Kidney (tissue), 14 donors: Measurements from ENCODE around the gene CYP4F8. TPM values are rescaled to one million over a fixed set of nuclear protein-coding genes. Genes with fewer than 3 reads are reported as not detected.

Experiments
- DNase-seq, 5 donors: peaks; one replicate each; pipeline ENCODE4 v3.0.0-alpha.2; 2013 to 2020
- FAIRE-seq: peaks from 2 replicates; lab custom pipeline; 2012; peaks lifted over from hg19 to GRCh38; lab: Jason Lieb, UNC
- H3K27ac ChIP-seq, 2 donors: one replicate each; pipeline ENCODE4 v1.7.0; 2013; ENCODE audit warnings: low read depth in 2 of 2, low read length in 2 of 2, inconsistent platforms in 1 of 2
- H3K27me3 ChIP-seq: one replicate; pipeline ENCODE4 v1.7.1; 2013; ENCODE audit warnings: low read length, inconsistent platforms; ENCODE audit not compliant: control insufficient read depth, insufficient read depth
- H3K36me3 ChIP-seq, 3 donors: one replicate each; pipeline versions ENCODE4 v1.7.0 to v1.7.1; 2013; ENCODE audit warnings: low read length in 3 of 3, control low read depth in 1 of 3, inconsistent platforms in 1 of 3; ENCODE audit not compliant: insufficient read depth in 3 of 3, control insufficient read depth in 2 of 3
- H3K4me1 ChIP-seq, 3 donors: one replicate each; pipeline versions ENCODE4 v1.7.0 to v1.7.1; 2013; ENCODE audit warnings: low read length in 3 of 3, inconsistent platforms in 1 of 3, low read depth in 1 of 3; ENCODE audit not compliant: control insufficient read depth in 2 of 3, insufficient read depth in 2 of 3
- H3K4me3 ChIP-seq, 3 donors: one replicate each; pipeline versions ENCODE4 v1.7.0 to v1.8.1; 2013; ENCODE audit warnings: low read length in 3 of 3, control low read depth in 1 of 3, inconsistent platforms in 1 of 3
- H3K9ac ChIP-seq, 3 donors: one replicate each; pipeline versions ENCODE4 v1.7.0 to v1.7.1; 2013; ENCODE audit warnings: low read length in 3 of 3, control low read depth in 1 of 3, inconsistent platforms in 1 of 3
- H3K9me3 ChIP-seq, 3 donors: one replicate each; pipeline versions ENCODE4 v1.7.0 to v1.7.1; 2013; ENCODE audit warnings: low read length in 3 of 3, control low read depth in 1 of 3, inconsistent platforms in 1 of 3; ENCODE audit not compliant: control insufficient read depth in 2 of 3, insufficient read depth in 1 of 3
- intact Hi-C: fragments of 100-400 bp; cut with DNase I; formaldehyde crosslinking; loops from one replicate; pipeline ENCODE4 v1.11.1; 2022
- polyA plus RNA-seq: library from polyadenylated mRNA; stranded (reverse); fragments of 350-450 nt; fragmentation: Illumina TruSeq; extraction: RNeasy Lipid Tissue Mini Kit (QIAGEN cat#74804); gene quantifications from one replicate; pipeline ENCODE4 v1.2.3, GENCODE V29; 2014; ENCODE audit warnings: low read depth, low replicate concordance; ENCODE audit not compliant: insufficient read depth
- total RNA-seq: library from RNA; stranded (reverse); fragmentation: NEBNext Ultra II Directional; extraction: Animal tissue kit (Norgen Biotek cat#: 25700); gene quantifications from one replicate; pipeline ENCODE4 v1.2.1, GENCODE V29; 2021
- TF ChIP-seq, protein P1 (sequence below): IDR thresholded peaks from 3 replicates; pipeline ENCODE4 v1.5.1; 2012; ENCODE audit warnings: mild to moderate bottlenecking, moderate library complexity, borderline replicate concordance; ENCODE audit not compliant: insufficient read depth; ENCODE audit errors: extremely low read depth
- donor health status: control.
- donor health status: control.
- donor health status: control.
- donor health status: control.
- donor health status: control.
- donor health status: DM: yes; HTN: yes; CAD: no.
- donor health status: Normal renal cell carcinoma (clear cell type).

Gene CYP4F8
- total and polyA plus RNA-seq, 2 donors from 2014 or later = not detected

DNA sequence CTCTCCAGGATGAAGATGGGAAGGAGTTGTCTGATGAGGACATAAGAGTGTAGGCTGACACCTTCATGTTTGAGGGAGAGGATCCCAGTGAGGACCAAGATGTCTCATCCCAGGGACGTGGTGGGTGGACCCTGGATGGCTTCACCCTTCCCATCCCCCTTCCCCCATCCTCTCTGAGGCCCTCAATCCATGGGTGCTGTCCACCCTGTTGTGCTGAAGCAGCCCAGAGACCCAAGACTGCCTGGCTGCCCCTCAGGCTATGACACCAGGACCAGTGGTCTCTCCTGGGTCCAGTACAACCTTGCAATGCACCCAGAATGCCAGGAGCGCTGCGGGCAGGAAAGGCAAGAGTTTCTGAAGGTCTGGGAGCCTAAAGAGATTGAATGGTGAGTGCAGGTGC, 54.4 kb downstream of the CYP4F8 start:
- intact Hi-C loops = no loop called here
- no peaks in the 10 kb centered on the region for H3K36me3 ChIP-seq
- H3K4me3 ChIP-seq = no peak overlapping the region
- no peak overlapping the region for H3K27ac ChIP-seq
- H3K27me3 ChIP-seq = no peaks in the 10 kb centered on the region
- H3K4me1 ChIP-seq = peaks cover 0 to 9% (median 0%) of the 10 kb centered on the region in 3 donors
- FAIRE-seq (no peak), DNase-seq (no peak)
- H3K9me3 ChIP-seq = no peaks in the 10 kb centered on the region
- no peak overlapping the region for H3K9ac ChIP-seq
- TF ChIP-seq, protein P1, sequence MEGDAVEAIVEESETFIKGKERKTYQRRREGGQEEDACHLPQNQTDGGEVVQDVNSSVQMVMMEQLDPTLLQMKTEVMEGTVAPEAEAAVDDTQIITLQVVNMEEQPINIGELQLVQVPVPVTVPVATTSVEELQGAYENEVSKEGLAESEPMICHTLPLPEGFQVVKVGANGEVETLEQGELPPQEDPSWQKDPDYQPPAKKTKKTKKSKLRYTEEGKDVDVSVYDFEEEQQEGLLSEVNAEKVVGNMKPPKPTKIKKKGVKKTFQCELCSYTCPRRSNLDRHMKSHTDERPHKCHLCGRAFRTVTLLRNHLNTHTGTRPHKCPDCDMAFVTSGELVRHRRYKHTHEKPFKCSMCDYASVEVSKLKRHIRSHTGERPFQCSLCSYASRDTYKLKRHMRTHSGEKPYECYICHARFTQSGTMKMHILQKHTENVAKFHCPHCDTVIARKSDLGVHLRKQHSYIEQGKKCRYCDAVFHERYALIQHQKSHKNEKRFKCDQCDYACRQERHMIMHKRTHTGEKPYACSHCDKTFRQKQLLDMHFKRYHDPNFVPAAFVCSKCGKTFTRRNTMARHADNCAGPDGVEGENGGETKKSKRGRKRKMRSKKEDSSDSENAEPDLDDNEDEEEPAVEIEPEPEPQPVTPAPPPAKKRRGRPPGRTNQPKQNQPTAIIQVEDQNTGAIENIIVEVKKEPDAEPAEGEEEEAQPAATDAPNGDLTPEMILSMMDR = no peak

DNA sequence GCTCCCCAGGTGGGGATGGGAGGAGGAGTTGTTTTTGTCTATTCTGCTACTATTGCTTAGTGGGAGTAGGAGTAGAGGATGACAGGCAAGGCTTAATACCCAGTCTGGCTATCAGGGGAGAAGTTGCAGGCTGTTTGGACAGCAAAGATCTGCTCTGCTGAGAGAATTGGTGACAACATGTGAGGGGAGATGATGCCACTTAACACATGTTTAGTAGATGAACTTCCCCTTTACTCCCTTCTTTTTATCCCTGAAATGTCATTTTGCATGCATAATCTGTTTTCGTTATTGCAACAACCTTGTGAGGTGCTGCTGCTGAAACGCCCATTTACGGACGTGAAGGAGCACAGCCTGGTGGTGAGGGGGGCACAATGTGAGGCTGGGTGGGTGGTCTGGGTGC, 54.9 kb downstream of the CYP4F8 start:
- FAIRE-seq (no peak), DNase-seq (no peak)
- Histone ChIP-seq H3K27me3 (no peaks in the 10 kb centered on the region), H3K36me3 (no peaks in the 10 kb centered on the region), H3K9me3 (no peaks in the 10 kb centered on the region), H3K9ac (no peak overlapping the region), H3K4me3 (no peak overlapping the region), H3K27ac (no peak overlapping the region), H3K4me1 (peaks cover 0 to 9% (median 0%) of the 10 kb centered on the region in 3 donors)
- intact Hi-C loops = no loop called here
- TF ChIP-seq, protein P1 = no peak

DNA sequence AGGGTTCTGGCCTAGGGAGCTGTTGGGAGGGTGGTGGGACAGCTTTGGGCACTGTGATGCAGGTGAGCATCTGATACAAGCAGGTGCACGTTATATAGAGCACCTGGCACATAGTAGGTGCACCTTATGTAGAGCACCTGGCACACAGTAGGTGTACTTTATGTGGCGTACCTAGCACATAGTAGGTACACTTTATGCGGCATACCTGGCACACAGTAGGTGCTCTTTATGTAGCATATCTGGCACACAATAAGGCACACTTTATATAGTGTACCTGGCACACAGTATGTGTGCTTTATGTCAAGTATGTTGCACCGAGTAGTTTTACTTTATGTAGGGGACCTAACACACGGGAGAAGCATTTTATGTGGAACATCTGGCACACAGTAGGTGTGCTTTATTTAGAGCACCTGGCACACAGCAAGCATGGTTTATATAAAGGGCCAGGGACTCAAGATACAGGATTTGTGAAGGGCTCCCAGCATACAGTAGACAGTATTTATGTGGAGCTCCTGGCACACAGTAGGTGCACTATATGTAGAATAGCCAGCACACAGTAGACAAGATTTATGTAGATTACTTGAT, 56.3 kb downstream of the CYP4F8 start:
- DNase-seq (no peak), FAIRE-seq (no peak)
- H3K9me3 ChIP-seq = no peaks in the 10 kb centered on the region
- intact Hi-C loops = no loop called here
- H3K27me3 ChIP-seq = no peaks in the 10 kb centered on the region
- H3K9ac ChIP-seq = no peak overlapping the region
- TF ChIP-seq, protein P1 = no peak
- H3K4me3 ChIP-seq = no peak overlapping the region
- H3K4me1 ChIP-seq = peaks cover 0 to 9% (median 0%) of the 10 kb centered on the region in 3 donors
- no peak overlapping the region for H3K27ac ChIP-seq
- no peaks in the 10 kb centered on the region for H3K36me3 ChIP-seq
